GM13976 (cell line): ENCODE measurements around the gene RPA4.
"Not testable (repeated sequence)": the region's sequence is repeated elsewhere in the genome, so short reads cannot be mapped to it uniquely, and the experiment has no call there.

ENCODE experiments used
- DNase-seq: peaks from one replicate; pipeline ENCODE4 v3.0.0; 2012; ENCODE audit warnings: low spot score
- in situ Hi-C: fragments of 300-500 bp; cut with MboI; formaldehyde crosslinking; loops from one replicate; pipeline ENCODE4 v1.12.0; 2022; ENCODE audit warnings: low sequenced_read_pairs, mixed read lengths, inconsistent platforms; ENCODE audit not compliant: unreplicated experiment
- TF ChIP-seq, protein P1 (sequence below): IDR thresholded peaks from 2 replicates; pipeline ENCODE4 v1.5.1; 2012; ENCODE audit warnings: borderline replicate concordance, mild to moderate bottlenecking; ENCODE audit not compliant: insufficient read depth; ENCODE audit errors: extremely low read depth, missing control alignments, control extremely low read depth

The RPA4 gene, protein sequence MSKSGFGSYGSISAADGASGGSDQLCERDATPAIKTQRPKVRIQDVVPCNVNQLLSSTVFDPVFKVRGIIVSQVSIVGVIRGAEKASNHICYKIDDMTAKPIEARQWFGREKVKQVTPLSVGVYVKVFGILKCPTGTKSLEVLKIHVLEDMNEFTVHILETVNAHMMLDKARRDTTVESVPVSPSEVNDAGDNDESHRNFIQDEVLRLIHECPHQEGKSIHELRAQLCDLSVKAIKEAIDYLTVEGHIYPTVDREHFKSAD

DNA sequence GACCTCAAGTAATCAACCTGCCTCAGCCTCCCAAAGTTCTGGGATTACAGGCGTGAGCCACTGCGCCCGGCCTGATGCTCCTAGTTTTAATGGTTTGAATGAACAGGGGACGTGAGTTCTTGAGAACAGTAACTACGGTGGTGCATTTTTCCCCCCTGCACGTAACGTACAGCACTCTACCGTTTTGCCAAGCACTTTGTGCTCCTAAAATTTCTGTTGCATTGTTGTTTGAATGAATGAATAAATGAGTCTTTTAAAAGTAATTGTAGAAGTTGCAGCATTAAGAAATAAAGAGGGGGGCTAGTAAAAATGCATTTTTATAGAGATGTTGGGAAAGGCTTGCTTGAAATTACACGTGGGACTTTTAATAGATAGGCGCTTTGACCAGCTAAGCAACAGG lies at the start of gene RPA4:
RPA4 (plus strand) TSS at position 301 of the 400 bp plus-strand sequence. CDS start 403 bp downstream, outside the sequence.
- TF ChIP-seq, protein P1, sequence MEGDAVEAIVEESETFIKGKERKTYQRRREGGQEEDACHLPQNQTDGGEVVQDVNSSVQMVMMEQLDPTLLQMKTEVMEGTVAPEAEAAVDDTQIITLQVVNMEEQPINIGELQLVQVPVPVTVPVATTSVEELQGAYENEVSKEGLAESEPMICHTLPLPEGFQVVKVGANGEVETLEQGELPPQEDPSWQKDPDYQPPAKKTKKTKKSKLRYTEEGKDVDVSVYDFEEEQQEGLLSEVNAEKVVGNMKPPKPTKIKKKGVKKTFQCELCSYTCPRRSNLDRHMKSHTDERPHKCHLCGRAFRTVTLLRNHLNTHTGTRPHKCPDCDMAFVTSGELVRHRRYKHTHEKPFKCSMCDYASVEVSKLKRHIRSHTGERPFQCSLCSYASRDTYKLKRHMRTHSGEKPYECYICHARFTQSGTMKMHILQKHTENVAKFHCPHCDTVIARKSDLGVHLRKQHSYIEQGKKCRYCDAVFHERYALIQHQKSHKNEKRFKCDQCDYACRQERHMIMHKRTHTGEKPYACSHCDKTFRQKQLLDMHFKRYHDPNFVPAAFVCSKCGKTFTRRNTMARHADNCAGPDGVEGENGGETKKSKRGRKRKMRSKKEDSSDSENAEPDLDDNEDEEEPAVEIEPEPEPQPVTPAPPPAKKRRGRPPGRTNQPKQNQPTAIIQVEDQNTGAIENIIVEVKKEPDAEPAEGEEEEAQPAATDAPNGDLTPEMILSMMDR = no peak
- in situ Hi-C loops = no loop called here
- no peak for DNase-seq

DNA sequence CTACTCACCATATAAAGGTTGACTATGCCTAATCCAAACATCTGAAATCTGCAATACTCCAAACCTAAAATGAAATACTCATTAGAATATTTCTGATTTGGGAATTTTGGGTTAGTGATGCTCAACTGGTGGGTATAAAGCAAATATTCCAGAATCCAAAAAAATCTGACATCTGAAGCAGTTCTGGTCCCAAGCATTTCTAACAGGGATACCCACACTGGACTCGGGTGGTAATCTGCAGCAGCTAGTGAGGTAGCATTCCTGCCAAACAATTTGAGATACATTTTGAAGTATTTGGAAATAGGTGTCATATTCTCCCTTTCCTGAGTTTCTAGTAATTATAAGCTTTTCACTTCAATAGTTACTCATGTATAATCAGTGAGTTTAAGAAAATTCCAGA lies 49.6 kb upstream of the RPA4 start:
- in situ Hi-C loops = no loop called here
- no peak for DNase-seq
- TF ChIP-seq, protein P1 = no peak

DNA sequence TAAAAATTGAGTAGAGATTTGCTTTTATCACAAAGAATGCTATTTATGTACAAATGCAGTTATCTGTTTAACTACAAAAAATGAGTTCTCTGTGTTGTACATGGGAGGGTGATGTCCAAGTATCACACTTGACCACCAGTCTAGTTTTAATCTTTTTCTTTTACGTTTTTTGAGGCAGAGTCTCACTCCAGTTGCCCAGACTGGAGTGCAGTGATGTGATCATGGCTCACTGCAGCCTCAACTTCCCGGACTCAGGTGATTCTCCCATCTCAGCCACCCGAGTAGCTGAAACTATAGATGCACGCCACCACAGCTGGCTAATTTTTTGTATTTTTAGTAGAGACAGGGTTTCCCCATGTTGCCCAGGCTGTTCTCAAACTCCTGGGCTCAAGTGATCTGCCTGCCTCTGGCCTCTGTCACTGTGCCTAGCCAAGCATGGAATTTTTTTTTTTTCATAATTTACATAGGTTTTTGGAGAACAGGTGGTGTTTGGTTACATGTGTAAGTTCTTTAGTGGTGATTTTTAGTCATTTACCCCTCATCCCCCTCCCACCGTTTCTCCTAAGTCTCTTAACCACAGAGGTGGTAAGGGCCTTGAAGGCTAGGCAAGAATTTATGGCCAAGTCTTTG lies 47.9 kb upstream of the RPA4 start:
- no peak for DNase-seq
- TF ChIP-seq, protein P1 = no peak
- in situ Hi-C loops = no loop called here

DNA sequence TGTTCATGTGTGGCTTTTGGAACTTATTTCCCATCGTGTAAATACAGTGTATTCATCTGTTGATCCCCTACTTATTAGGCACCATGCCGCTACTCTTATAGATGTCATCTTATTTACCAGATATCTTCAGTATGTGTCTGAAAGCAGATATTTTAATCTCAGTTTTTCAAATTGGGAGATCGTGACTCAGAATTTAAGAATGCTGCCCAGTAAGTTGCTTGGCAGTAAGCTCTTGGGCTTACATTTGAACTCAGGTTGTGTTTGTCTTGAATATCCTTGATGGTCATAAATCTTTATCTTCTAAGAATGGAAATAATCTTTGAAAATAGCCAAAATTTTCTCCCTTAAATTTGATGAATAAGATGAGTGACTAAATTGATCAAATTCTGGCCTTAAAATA lies 45.9 kb upstream of the RPA4 start:
- TF ChIP-seq, protein P1 = no peak
- no peak for DNase-seq
- in situ Hi-C loops = no loop called here

DNA sequence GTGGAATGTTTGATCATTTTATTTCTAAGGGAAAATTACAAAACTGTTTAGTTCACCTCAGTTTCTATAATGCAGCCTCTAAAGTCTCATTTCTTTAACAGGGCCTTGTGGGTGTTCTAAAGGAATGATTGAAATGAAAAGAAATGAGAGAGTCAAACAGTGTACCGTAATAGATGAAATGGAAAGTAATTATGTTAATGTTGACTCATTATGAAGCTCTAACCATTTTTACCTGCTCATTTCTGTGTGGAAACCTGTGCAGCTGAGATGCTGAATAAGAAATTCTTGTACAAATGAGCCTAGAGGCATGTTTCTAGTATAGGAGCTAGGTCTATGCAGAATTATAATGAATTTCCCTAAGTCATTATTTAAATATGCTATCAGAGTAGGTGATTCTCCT lies 45.2 kb upstream of the RPA4 start:
- in situ Hi-C loops = no loop called here
- TF ChIP-seq, protein P1 = no peak
- DNase-seq = no peak

DNA sequence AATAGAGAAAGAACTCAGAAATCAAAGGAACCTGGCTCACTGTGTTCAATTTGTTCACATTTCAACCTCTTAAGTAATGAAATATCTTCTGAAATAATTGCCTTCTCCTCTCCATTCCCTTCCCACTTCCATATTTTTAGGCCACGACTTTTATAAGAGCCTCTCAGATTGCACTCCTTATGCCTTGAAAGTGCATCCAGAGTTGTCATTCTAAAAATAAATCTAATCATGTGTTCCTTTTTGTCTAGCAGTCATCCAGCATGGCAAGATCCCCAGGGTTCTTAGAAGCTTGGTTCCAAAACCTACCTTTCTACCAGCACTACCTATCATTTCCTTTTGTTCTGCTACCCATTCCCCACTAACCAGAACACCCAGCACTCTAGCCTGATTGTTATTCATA lies 42.4 kb upstream of the RPA4 start:
- in situ Hi-C loops = no loop called here
- TF ChIP-seq, protein P1 = no peak

DNA sequence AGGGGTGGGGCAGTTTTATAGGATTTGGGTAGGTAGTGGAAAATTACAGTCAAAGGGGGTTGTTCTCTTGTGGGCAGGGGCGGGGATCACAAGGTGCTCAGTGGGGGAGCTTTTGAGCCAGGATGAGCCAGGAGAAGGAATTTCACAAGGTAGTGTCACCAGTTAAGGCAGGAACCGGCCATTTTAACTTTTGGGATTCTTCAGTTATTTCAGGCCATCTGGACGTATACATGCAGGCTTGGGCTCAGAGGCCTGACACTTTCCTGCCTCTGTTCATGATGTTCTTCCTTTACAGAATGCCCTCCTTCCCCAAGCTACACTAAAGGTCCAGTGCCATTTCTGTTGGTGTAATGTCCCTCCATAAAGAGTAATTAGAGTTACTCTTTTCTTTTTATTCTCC lies 41.8 kb upstream of the RPA4 start:
- DNase-seq, in situ Hi-C loops: not testable (repeated sequence)

More for the DNA sequence above, 42.4 kb upstream of the RPA4 start:
- no peak for DNase-seq
